OCI-LY1 (cell line): ENCODE results near the gene TASP1.

ENCODE experiments used
- CTCF ChIP-seq: fragments of 200-600 bp; sonication (generic), shearing (Covaris generic); IDR thresholded peaks from 2 replicates; pipeline ENCODE4 v1.5.1; 2017; ENCODE audit warnings: mild to moderate bottlenecking, antibody characterized with exemption, low read length, moderate library complexity, mixed read lengths
- EZH2 ChIP-seq: fragments of 200-600 bp; sonication (generic), shearing (Covaris generic); IDR thresholded peaks from 2 replicates; pipeline ENCODE4 v1.8.0; 2017; ENCODE audit warnings: borderline replicate concordance, mixed run types, mild to moderate bottlenecking, antibody characterized with exemption, low read length, moderate library complexity, mixed read lengths

DNA sequence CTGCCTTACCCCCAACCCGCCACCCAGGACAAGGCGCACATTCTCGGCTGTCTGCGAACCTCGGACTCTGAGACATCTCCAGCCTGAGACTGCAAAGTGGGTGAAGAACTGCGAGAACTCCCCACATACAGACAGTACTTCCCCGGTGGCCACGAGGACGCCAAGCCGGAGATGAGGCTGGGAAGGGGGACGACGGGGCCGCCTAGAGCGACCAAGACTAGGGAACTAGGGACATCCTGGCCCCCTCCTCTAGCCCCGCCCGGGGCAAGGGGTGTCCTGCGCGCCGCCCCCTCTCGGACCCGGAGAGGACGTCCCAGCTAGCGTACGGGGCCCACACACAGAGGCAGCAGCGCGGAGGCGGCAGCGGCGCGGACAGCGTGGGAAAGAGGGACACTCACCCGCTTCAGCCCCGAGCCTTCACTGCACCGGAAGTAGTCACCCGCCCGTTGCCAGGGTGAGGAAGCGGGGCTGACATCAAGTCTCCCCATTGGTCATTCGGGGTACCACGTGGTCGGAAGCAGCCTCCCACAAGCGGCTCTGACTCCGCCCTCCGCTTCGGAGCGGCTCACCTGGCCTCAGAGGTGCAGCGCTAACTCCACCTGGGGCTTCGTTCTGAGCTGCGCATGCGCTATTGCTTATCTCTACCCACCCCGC is at the start of gene TASP1:
- TF ChIP-seq CTCF (no peak), EZH2 (no peak)
